Umbilical cord (tissue), 2 donors: ENCODE measurements around the gene NOP16. TPM values are rescaled to one million over a fixed set of nuclear protein-coding genes. Genes with fewer than 3 reads are reported as not detected.
A peak's percentile ranks its signal among the peaks of the same experiment; 100 is the strongest.
"Not testable (repeated sequence)": the region's sequence is repeated elsewhere in the genome, so short reads cannot be mapped to it uniquely, and the experiment has no call there.

Source experiments
- DNase-seq: peaks from one replicate; pipeline ENCODE4 v3.0.0-alpha.2; 2015; ENCODE audit warnings: low spot score
- total RNA-seq: library from RNA; depleted of rRNA; stranded (reverse); fragments of >200 nt; gene quantifications from one replicate; pipeline ENCODE4 v1.2.3, GENCODE V29; 2014; ENCODE audit warnings: low replicate concordance; ENCODE audit not compliant: insufficient read depth

The NOP16 gene
- total RNA-seq, 1 donor from 2014 or later = 13.2 TPM

- no peak for DNase-seq
These were observed 21.4 kb upstream of the NOP16 start for GRCh38 chr5:176409765-176410164.

GRCh38 chr5:176408590-176408989, 20.2 kb upstream of the NOP16 start:
- DNase-seq = no peak

GRCh38 chr5:176408252-176408573, 19.8 kb upstream of the NOP16 start:
- not testable (repeated sequence) for DNase-seq

- peak; percentile 44 for DNase-seq
These were observed 19.3 kb upstream of the NOP16 start for GRCh38 chr5:176407456-176408251.

- no peak for DNase-seq
These were observed 18.1 kb upstream of the NOP16 start for GRCh38 chr5:176406436-176407052.

- DNase-seq = no peak
These were observed 17.4 kb upstream of the NOP16 start for GRCh38 chr5:176405656-176406435.

GRCh38 chr5:176401281-176402205, 13.1 kb upstream of the NOP16 start:
- no peak for DNase-seq

- DNase-seq = no peak
These were observed 12.2 kb upstream of the NOP16 start for GRCh38 chr5:176400382-176401156.

GRCh38 chr5:176397736-176398420, 9.5 kb upstream of the NOP16 start:
- no peak for DNase-seq

GRCh38 chr5:176396330-176396729, 7.9 kb upstream of the NOP16 start:
- peak; percentile 89 for DNase-seq

- peak; percentile 89 for DNase-seq
These were observed 6.7 kb upstream of the NOP16 start for GRCh38 chr5:176394881-176395675.

- no peak for DNase-seq
These were observed 5.7 kb upstream of the NOP16 start for GRCh38 chr5:176394096-176394495.

- no peak for DNase-seq
These were observed 4.1 kb upstream of the NOP16 start for GRCh38 chr5:176392526-176392925.

- DNase-seq = no peak
These were observed 3.6 kb upstream of the NOP16 start for GRCh38 chr5:176391999-176392398.

- DNase-seq = no peak
These were observed 3.1 kb upstream of the NOP16 start for GRCh38 chr5:176391479-176391878.

- no peak for DNase-seq
These were observed 1.0 kb upstream of the NOP16 start for GRCh38 chr5:176389135-176390123.

GRCh38 chr5:176388003-176388443, 375 bp downstream of the NOP16 start:
- DNase-seq = no peak

- DNase-seq = no peak
These were observed 943 bp downstream of the NOP16 start for GRCh38 chr5:176387384-176387925.
